Fibroblast of lung (primary cell): ENCODE measurements around the gene MAP3K9. TPM values are rescaled to one million over a fixed set of nuclear protein-coding genes. Genes with fewer than 3 reads are reported as not detected.
A peak's percentile ranks its signal among the peaks of the same experiment; 100 is the strongest.
"Not testable (repeated sequence)": the region's sequence is repeated elsewhere in the genome, so short reads cannot be mapped to it uniquely, and the experiment has no call there.

Experiments
- DNase-seq, 2 donors: peaks; one replicate each; pipeline versions ENCODE4 v3.0.0 to v3.0.0-alpha.2; 2010; ENCODE audit warnings: low read depth in 2 of 2
- H2AFZ ChIP-seq: 2 replicates; pipeline ENCODE4 v1.5.1; 2012; ENCODE audit warnings: low read length, control low read depth, inconsistent platforms
- H3K27ac ChIP-seq: 2 replicates; pipeline ENCODE4 v1.5.1; 2011; ENCODE audit warnings: low read length, control low read depth; ENCODE audit not compliant: insufficient read depth
- H3K27me3 ChIP-seq: 2 replicates; pipeline ENCODE4 v1.5.1; 2011; ENCODE audit warnings: mild to moderate bottlenecking, low read length; ENCODE audit not compliant: control insufficient read depth, insufficient read depth
- H3K36me3 ChIP-seq: 2 replicates; pipeline ENCODE4 v1.5.1; 2011; ENCODE audit warnings: low read length; ENCODE audit not compliant: control insufficient read depth, insufficient read depth
- H3K4me1 ChIP-seq: 2 replicates; pipeline ENCODE4 v1.5.1; 2011; ENCODE audit warnings: low read length; ENCODE audit not compliant: control insufficient read depth, insufficient read depth; ENCODE audit errors: extremely low read depth
- H3K4me2 ChIP-seq: 2 replicates; pipeline ENCODE4 v1.5.1; 2011; ENCODE audit warnings: low read length, control low read depth; ENCODE audit not compliant: insufficient read depth; ENCODE audit errors: extremely low read depth
- H3K4me3 ChIP-seq, 4 experiments: fragments of 200-600 bp in 1 of 4; sonication (generic) in 1 of 4; replicated peaks in 1 of 4; 2 replicates each; pipeline ENCODE4 v1.5.1; 2011 to 2016; ENCODE audit warnings: low read length in 4 of 4, low read depth in 3 of 4, mild to moderate bottlenecking in 3 of 4, control low read depth in 2 of 4, inconsistent platforms in 1 of 4, mixed read lengths in 1 of 4; ENCODE audit not compliant: insufficient read depth in 1 of 4; ENCODE audit errors: control extremely low read depth in 1 of 4
- H3K79me2 ChIP-seq: 2 replicates; pipeline ENCODE4 v1.5.1; 2012; ENCODE audit warnings: mild to moderate bottlenecking, low read length, inconsistent platforms; ENCODE audit not compliant: control insufficient read depth, insufficient read depth
- H3K9ac ChIP-seq: 2 replicates; pipeline ENCODE4 v1.5.1; 2011; ENCODE audit warnings: mild to moderate bottlenecking, low read length, control low read depth; ENCODE audit not compliant: insufficient read depth
- H3K9me3 ChIP-seq: 2 replicates; pipeline ENCODE4 v1.5.1; 2012; ENCODE audit warnings: low read depth, low read length; ENCODE audit not compliant: control insufficient read depth, insufficient read depth
- H4K20me1 ChIP-seq: 2 replicates; pipeline ENCODE4 v1.5.1; 2011; ENCODE audit warnings: low read length; ENCODE audit not compliant: control insufficient read depth, insufficient read depth; ENCODE audit errors: extremely low read depth
- EZH2 ChIP-seq: IDR thresholded peaks from 2 replicates; pipeline ENCODE4 v1.5.1; 2012; ENCODE audit warnings: low read length, control low read depth, mild to moderate bottlenecking; ENCODE audit errors: missing control alignments
- polyA plus RNA-seq, 2 donors: library from polyadenylated mRNA; depleted of rRNA in 1 of 2; stranded (reverse) in 1 of 2; unstranded in 1 of 2; fragments of >200 nt; gene quantifications; 2 replicates each; pipeline ENCODE4 v1.2.1, GENCODE V29; 2011 to 2012; ENCODE audit warnings: missing spikeins in 1 of 2
- total RNA-seq: library from RNA; depleted of rRNA; stranded (reverse); fragments of >200 nt; gene quantifications from 2 replicates; pipeline ENCODE4 v1.2.1, GENCODE V29; 2014
- TF ChIP-seq, protein P1 (sequence below), 2 donors: IDR thresholded peaks in 1 of 2; conservative IDR thresholded peaks in 1 of 2; 1 replicate in 1 of 2; 2 replicates in 1 of 2; pipeline ENCODE4 v1.5.1; 2011 to 2012; ENCODE audit warnings: low read length in 2 of 2, control low read depth in 1 of 2, inconsistent platforms in 1 of 2, low read depth in 1 of 2, mild to moderate bottlenecking in 1 of 2

Gene MAP3K9
- total and polyA plus RNA-seq, 2 donors (not counting 1 experiment from before 2014, with no cell fraction given), result 0.17 to 0.27 TPM

DNA sequence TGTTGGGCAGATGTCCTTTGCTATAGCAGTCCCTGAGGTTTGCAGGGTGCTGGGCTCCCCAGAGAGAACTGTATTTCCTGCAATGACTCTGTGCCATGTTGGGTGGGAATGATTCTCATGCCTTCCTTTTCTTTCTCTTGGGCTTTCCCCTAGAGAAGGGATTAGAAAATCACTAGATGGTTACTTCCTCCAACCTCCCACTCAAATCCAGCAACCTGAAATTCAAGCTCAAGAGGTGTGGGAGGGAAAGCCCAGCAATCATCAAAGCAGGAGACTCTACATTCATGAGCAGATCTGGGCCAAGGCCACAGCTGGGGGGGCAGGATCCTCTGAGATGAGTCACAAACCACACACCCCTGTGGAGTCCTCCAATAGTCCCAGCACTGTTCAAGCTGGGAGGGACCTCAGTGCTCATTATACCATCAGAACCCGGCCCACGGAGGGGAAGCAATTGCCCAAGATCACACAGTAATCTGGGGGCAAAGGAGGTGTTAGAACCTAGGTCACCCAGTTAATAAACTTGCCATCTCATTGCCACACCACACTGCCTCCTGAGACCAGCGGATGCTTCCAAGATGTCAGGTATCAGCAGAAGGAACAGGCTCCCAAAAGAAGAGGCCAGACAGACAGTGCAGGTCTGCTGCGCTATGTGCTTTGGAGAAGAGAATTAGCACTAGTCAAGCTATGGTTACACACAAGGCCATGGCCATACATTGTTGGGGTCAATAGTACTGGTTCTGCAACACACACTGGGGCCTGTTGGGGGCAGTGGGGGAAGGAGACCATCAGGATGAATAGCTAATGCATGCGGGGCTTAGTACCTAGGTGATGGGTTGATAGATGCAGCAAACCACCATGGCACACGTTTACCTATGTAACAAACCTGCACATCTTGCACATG, 101.9 kb downstream of the MAP3K9 start:
- Histone ChIP-seq H3K27me3 (peaks cover 6% of the 10 kb centered on the region), H4K20me1 (no peaks in the 10 kb centered on the region), H3K4me3 (no peak overlapping the region), H2AFZ (no peak overlapping the region), H3K9me3 (no peaks in the 10 kb centered on the region), H3K36me3 (no peaks in the 10 kb centered on the region), H3K4me1 (no peaks in the 10 kb centered on the region), H3K9ac (no peak overlapping the region), H3K79me2 (no peaks in the 10 kb centered on the region), H3K4me2 (no peak overlapping the region), H3K27ac (no peak overlapping the region)
- peak in 1 of 2 donors; percentile 89 for DNase-seq
- TF ChIP-seq, protein P1, sequence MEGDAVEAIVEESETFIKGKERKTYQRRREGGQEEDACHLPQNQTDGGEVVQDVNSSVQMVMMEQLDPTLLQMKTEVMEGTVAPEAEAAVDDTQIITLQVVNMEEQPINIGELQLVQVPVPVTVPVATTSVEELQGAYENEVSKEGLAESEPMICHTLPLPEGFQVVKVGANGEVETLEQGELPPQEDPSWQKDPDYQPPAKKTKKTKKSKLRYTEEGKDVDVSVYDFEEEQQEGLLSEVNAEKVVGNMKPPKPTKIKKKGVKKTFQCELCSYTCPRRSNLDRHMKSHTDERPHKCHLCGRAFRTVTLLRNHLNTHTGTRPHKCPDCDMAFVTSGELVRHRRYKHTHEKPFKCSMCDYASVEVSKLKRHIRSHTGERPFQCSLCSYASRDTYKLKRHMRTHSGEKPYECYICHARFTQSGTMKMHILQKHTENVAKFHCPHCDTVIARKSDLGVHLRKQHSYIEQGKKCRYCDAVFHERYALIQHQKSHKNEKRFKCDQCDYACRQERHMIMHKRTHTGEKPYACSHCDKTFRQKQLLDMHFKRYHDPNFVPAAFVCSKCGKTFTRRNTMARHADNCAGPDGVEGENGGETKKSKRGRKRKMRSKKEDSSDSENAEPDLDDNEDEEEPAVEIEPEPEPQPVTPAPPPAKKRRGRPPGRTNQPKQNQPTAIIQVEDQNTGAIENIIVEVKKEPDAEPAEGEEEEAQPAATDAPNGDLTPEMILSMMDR (conservative IDR thresholded peaks at IDR 0.05 in 1 of 2, IDR thresholded peaks at IDR 0.05 in 1 of 2; ENCODE audit: low read depth in 1 of 2, low read length in 2 of 2), result no peak
- no peak for TF ChIP-seq EZH2

DNA sequence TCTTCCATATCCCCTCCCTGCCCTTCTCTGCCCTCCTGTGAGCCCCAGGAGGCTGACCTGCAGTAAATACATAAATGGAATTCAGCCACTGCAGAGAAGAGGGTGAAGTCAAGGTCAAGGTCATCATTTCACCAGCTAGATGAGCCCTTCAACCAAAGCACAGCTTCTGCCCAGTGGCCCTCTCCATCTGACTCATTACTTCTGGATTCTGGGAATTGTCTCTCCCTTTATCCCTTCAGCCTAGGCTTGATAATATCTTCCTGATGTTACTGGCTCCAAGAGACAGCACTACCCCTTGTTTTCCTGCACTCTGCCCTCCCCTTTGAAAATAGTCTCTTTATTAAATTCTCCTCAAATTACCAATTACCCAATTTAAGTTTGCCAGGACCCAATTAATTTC, 103.1 kb downstream of the MAP3K9 start:
- H3K27me3 ChIP-seq, result peaks cover 4% of the 10 kb centered on the region
- no peak overlapping the region for H3K27ac ChIP-seq
- no peaks in the 10 kb centered on the region for H3K79me2 ChIP-seq
- H4K20me1 ChIP-seq, result no peaks in the 10 kb centered on the region
- no peak overlapping the region for H2AFZ ChIP-seq
- no peak overlapping the region for H3K4me3 ChIP-seq
- H3K36me3 ChIP-seq, result no peaks in the 10 kb centered on the region
- H3K4me2 ChIP-seq, result no peak overlapping the region
- H3K9ac ChIP-seq, result no peak overlapping the region
- H3K9me3 ChIP-seq, result no peaks in the 10 kb centered on the region
- H3K4me1 ChIP-seq, result no peaks in the 10 kb centered on the region
- DNase-seq, result no peak
- TF ChIP-seq, protein P1 (conservative IDR thresholded peaks at IDR 0.05 in 1 of 2, IDR thresholded peaks at IDR 0.05 in 1 of 2; ENCODE audit: low read depth in 1 of 2, low read length in 2 of 2), result no peak
- TF ChIP-seq EZH2, result no peak

DNA sequence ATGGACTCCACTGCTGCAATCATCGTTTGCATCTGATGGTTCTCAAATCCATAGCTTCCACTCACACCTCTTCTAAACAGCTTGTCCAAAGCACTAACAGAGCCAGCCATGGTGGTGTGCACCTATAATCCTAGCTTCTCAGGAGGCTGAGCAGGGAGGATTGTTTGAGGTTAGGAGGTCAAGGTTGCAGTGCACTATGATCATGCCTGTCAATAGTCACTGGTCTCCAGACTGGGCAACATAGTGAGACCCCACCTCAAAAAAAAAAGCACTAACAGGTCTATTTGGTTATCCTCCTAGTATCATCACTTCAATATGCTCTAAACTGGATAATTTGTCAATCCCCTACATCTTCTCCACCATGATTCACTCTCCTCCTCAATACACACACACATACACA, 104.4 kb downstream of the MAP3K9 start:
- TF ChIP-seq, protein P1 (conservative IDR thresholded peaks at IDR 0.05 in 1 of 2, IDR thresholded peaks at IDR 0.05 in 1 of 2; ENCODE audit: low read depth in 1 of 2, low read length in 2 of 2), result no peak
- TF ChIP-seq EZH2, result no peak
- Histone ChIP-seq H4K20me1 (no peaks in the 10 kb centered on the region), H2AFZ (no peak overlapping the region), H3K4me1 (no peaks in the 10 kb centered on the region), H3K27me3 (peaks cover 4% of the 10 kb centered on the region), H3K27ac (no peak overlapping the region), H3K4me3 (no peak overlapping the region), H3K9me3 (no peaks in the 10 kb centered on the region), H3K36me3 (no peaks in the 10 kb centered on the region), H3K79me2 (no peaks in the 10 kb centered on the region), H3K4me2 (no peak overlapping the region), H3K9ac (no peak overlapping the region)
- DNase-seq, result no peak

DNA sequence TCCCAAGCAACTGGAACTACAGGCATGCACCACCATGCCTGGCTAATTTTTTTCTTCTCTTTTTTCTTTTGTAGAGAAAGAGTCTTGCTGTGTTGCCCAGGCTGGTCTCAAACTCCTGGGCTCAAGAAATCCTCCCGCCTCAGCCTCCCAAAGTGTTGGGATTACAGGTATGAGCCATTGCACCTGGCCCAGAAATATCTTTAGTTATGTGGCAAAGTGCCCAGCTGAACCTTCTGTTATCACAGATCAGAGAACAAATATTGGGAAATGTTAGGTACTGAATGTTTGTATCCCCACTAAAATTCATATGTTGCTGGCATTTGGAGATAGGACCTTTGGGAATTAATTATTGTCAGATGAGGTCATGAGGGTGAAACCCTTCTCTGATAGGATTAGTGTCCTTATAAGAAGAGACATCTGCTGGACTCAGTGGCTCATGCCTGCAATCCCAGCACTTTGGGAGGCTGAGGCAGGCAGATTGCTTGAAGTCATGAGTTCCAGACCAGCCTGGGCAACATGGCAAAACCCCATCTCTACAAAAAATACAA, 105.6 kb downstream of the MAP3K9 start:
- not testable (repeated sequence) for H3K4me3 ChIP-seq, H3K9me3 ChIP-seq, H3K79me2 ChIP-seq, H3K27me3 ChIP-seq, H3K9ac ChIP-seq, H3K4me1 ChIP-seq, H4K20me1 ChIP-seq, H2AFZ ChIP-seq, H3K4me2 ChIP-seq, H3K36me3 ChIP-seq, DNase-seq, H3K27ac ChIP-seq
